IMR-90 (cell line): ENCODE results near the gene ATP10B. TPM values are rescaled to one million over a fixed set of nuclear protein-coding genes. Genes with fewer than 3 reads are reported as not detected.

Experiments used
- ATAC-seq: fragments of 200-7000 bp; cut with Tn5 transposase; 2 replicates; pipeline ENCODE4 v1.9.1; 2020; ENCODE audit warnings: low read depth, mild to moderate bottlenecking, moderate library complexity
- BruUV-seq: library from RNA; stranded (reverse); fragments of 400-500 nt; replicated peaks from 2 replicates; lab custom pipeline; 2021; lab: Mats Ljungman, UMichigan
- CTCF ChIA-PET: fragments of 300-600 bp; formaldehyde crosslinking; extraction: SDS; loops from one replicate; lab custom pipeline; 2021; ENCODE audit warnings: antibody characterized with exemption; lab: Yijun Ruan, JAX
- POLR2A ChIA-PET: fragments of 300-600 bp; sonication (Branson Sonifier 250); formaldehyde crosslinking; loops from one replicate; lab custom pipeline; 2022; ENCODE audit warnings: antibody characterized with exemption; ENCODE audit not compliant: unreplicated experiment; lab: Charles Lee
- DNase-seq: peaks from one replicate; pipeline ENCODE4 v3.0.0; 2013
- H2AFZ ChIP-seq: replicated peaks from 2 replicates; pipeline ENCODE3; 2013; ENCODE audit warnings: low read length, mild to moderate bottlenecking; ENCODE audit not compliant: poor library complexity
- H2AK5ac ChIP-seq: 2 replicates; pipeline ENCODE4 v1.6.1; 2013; ENCODE audit warnings: low read depth, low read length, inconsistent platforms
- H2AK9ac ChIP-seq: replicated peaks from 2 replicates; pipeline ENCODE3; 2013; ENCODE audit warnings: mild to moderate bottlenecking, low read depth, low read length, moderate library complexity; ENCODE audit not compliant: poor library complexity
- H2BK120ac ChIP-seq: 2 replicates; pipeline ENCODE4 v1.6.1; 2013; ENCODE audit warnings: low read depth, low read length, inconsistent platforms
- H2BK15ac ChIP-seq: 3 replicates; pipeline ENCODE4 v1.6.1; 2013; ENCODE audit warnings: low read depth, low read length, inconsistent platforms
- H2BK20ac ChIP-seq: 2 replicates; pipeline ENCODE4 v1.6.1; 2013; ENCODE audit warnings: low read depth, mild to moderate bottlenecking, inconsistent platforms, low read length, moderate library complexity
- H2BK5ac ChIP-seq: 2 replicates; pipeline ENCODE4 v1.6.1; 2013; ENCODE audit warnings: mild to moderate bottlenecking, low read depth, low read length, inconsistent platforms; ENCODE audit not compliant: poor library complexity, severe bottlenecking
- H3K14ac ChIP-seq: replicated peaks from 2 replicates; pipeline ENCODE4 v1.6.1; 2013; ENCODE audit warnings: low read depth, low read length, inconsistent platforms
- H3K18ac ChIP-seq: 2 replicates; pipeline ENCODE4 v1.6.1; 2013; ENCODE audit warnings: low read depth, low read length, control low read depth
- H3K23ac ChIP-seq: 2 replicates; pipeline ENCODE4 v1.6.1; 2013; ENCODE audit warnings: low read depth, low read length, inconsistent platforms
- H3K27ac ChIP-seq: 2 replicates; pipeline ENCODE4 v1.5.1; 2013; ENCODE audit warnings: mild to moderate bottlenecking, control low read depth, low read length; ENCODE audit not compliant: insufficient read depth
- H3K27me3 ChIP-seq: 2 replicates; pipeline ENCODE4 v1.6.1; 2013; ENCODE audit warnings: low read length; ENCODE audit not compliant: control insufficient read depth, insufficient read depth
- H3K36me3 ChIP-seq: 2 replicates; pipeline ENCODE4 v1.6.1; 2013; ENCODE audit warnings: low read length, mixed read lengths; ENCODE audit not compliant: control insufficient read depth, insufficient read depth
- H3K4ac ChIP-seq: 2 replicates; pipeline ENCODE4 v1.6.1; 2013; ENCODE audit warnings: low read depth, low read length, inconsistent platforms
- H3K4me1 ChIP-seq: 2 replicates; pipeline ENCODE4 v1.6.1; 2013; ENCODE audit warnings: low read length, mixed read lengths; ENCODE audit not compliant: control insufficient read depth, insufficient read depth
- H3K4me2 ChIP-seq: 2 replicates; pipeline ENCODE4 v1.6.1; 2013; ENCODE audit warnings: low read depth, mild to moderate bottlenecking, control low read depth, low read length, moderate library complexity
- H3K4me3 ChIP-seq: 2 replicates; pipeline ENCODE4 v1.5.1; 2013; ENCODE audit warnings: low read depth, mild to moderate bottlenecking, control low read depth, low read length, moderate library complexity; ENCODE audit not compliant: insufficient read depth
- H3K56ac ChIP-seq: 2 replicates; pipeline ENCODE4 v1.6.1; 2013; ENCODE audit warnings: low read length, inconsistent platforms; ENCODE audit not compliant: insufficient read depth; ENCODE audit errors: extremely low read depth
- H3K79me1 ChIP-seq, 2 experiments: 2 replicates each; pipeline ENCODE4 v1.6.1; 2013; ENCODE audit warnings: low read length in 2 of 2, inconsistent platforms in 1 of 2, low read depth in 1 of 2
- H3K9ac ChIP-seq: 2 replicates; pipeline ENCODE4 v1.6.1; 2013; ENCODE audit warnings: low read depth, low read length, control low read depth
- H3K9me1 ChIP-seq: 2 replicates; pipeline ENCODE4 v1.6.1; 2013; ENCODE audit warnings: low read length, inconsistent platforms; ENCODE audit not compliant: insufficient read depth
- H3K9me3 ChIP-seq: 2 replicates; pipeline ENCODE4 v1.6.1; 2013; ENCODE audit warnings: low read length; ENCODE audit not compliant: control insufficient read depth, insufficient read depth
- H4K20me1 ChIP-seq: 2 replicates; pipeline ENCODE4 v1.6.1; 2013; ENCODE audit warnings: low read length, inconsistent platforms; ENCODE audit not compliant: insufficient read depth
- H4K5ac ChIP-seq: 2 replicates; pipeline ENCODE4 v1.6.1; 2013; ENCODE audit warnings: mild to moderate bottlenecking, low read depth, low read length, control low read depth
- H4K8ac ChIP-seq, 2 experiments: 2 replicates each; pipeline ENCODE4 v1.6.1; 2013; ENCODE audit warnings: low read depth in 2 of 2, low read length in 2 of 2, control low read depth in 1 of 2, inconsistent platforms in 1 of 2
- H4K91ac ChIP-seq: 2 replicates; pipeline ENCODE4 v1.6.1; 2013; ENCODE audit warnings: low read depth, low read length, inconsistent platforms; ENCODE audit not compliant: insufficient read depth
- CTCF ChIP-seq: conservative IDR thresholded peaks from 2 replicates; pipeline ENCODE4 v1.5.1; 2012; ENCODE audit warnings: mild to moderate bottlenecking, low read depth, low read length, improper control_type of control experiment
- ELK1 ChIP-seq: fragments of 150-350 bp; IDR thresholded peaks from 2 replicates; pipeline ENCODE4 v1.6.1; 2016; ENCODE audit warnings: low read depth, mild to moderate bottlenecking, low read length, moderate library complexity, borderline replicate concordance
- MAFK ChIP-seq: IDR thresholded peaks from 2 replicates; pipeline ENCODE4 v1.6.1; 2012; ENCODE audit warnings: low read depth, low read length, improper control_type of control experiment
- MXI1 ChIP-seq: IDR thresholded peaks from 2 replicates; pipeline ENCODE4 v1.6.1; 2012; ENCODE audit warnings: low read depth, mild to moderate bottlenecking, low read length, moderate library complexity, borderline replicate concordance
- NFE2L2 ChIP-seq: fragments of 150-350 bp; IDR thresholded peaks from 2 replicates; pipeline ENCODE4 v1.6.1; 2016; ENCODE audit warnings: low read depth, mild to moderate bottlenecking, low read length
- POLR2A ChIP-seq: IDR thresholded peaks from 2 replicates; pipeline ENCODE4 v1.6.1; 2012; ENCODE audit warnings: mild to moderate bottlenecking, low read depth, low read length
- RCOR1 ChIP-seq: IDR thresholded peaks from 2 replicates; pipeline ENCODE4 v1.6.1; 2012; ENCODE audit warnings: mild to moderate bottlenecking, low read length, improper control_type of control experiment; ENCODE audit not compliant: insufficient replicate concordance
- SMC3 ChIP-seq: fragments of 150-350 bp; IDR thresholded peaks from 2 replicates; pipeline ENCODE4 v1.6.1; 2016; ENCODE audit warnings: low read depth, mild to moderate bottlenecking, antibody characterized with exemption, low read length, moderate library complexity
- USF2 ChIP-seq: fragments of 150-350 bp; IDR thresholded peaks from 2 replicates; pipeline ENCODE4 v1.6.1; 2017; ENCODE audit warnings: mild to moderate bottlenecking, antibody characterized with exemption, low read length, low read depth
- WGBS, 2 experiments: methylation state at CpG; one replicate each; pipeline versions ENCODE4 v1.1.5 to v1.1.7; 2013; ENCODE audit warnings: missing lambda C conversion rate in 2 of 2; ENCODE audit not compliant: insufficient read length in 1 of 2; ENCODE audit errors: extremely low coverage in 2 of 2; 5-methylcytosine and 5-hydroxymethylcytosine counted together
- dilution Hi-C: fragments of 300-500 bp; cut with HindIII; formaldehyde crosslinking; loops from one replicate; pipeline ENCODE4 v1.14.3; 2018; ENCODE audit warnings: low sequenced_read_pairs; ENCODE audit not compliant: unreplicated experiment
- in situ Hi-C: fragments of 300-500 bp; cut with MboI; formaldehyde crosslinking; loops from 3 replicates; pipeline ENCODE4 v1.14.3; 2019; ENCODE audit warnings: low sequenced_read_pairs, inconsistent platforms, mixed read lengths
- intact Hi-C: fragments of 100-400 bp; cut with micrococcal nuclease; formaldehyde crosslinking; loops from 2 replicates; pipeline ENCODE4 v1.10.0; 2022
- polyA plus RNA-seq, 3 experiments: library from polyadenylated mRNA; depleted of rRNA; stranded (reverse); fragments of >200 nt; gene quantifications; 2 replicates each; pipeline ENCODE4 v1.2.3, GENCODE V29; 2012; ENCODE audit warnings: low replicate concordance in 1 of 3
- total RNA-seq: library from RNA; depleted of rRNA; stranded (reverse); fragments of >200 nt; gene quantifications from 2 replicates; pipeline ENCODE4 v1.2.3, GENCODE V29; 2012

The ATP10B gene
- total and polyA plus RNA-seq, 2 of the 4 experiments (the other 2 are of a cell fraction): not detected

- H3K79me1 ChIP-seq: no peaks in the 10 kb centered on the region
- H3K56ac ChIP-seq: no peak overlapping the region
- H3K4me1 ChIP-seq: no peaks in the 10 kb centered on the region
- no peaks in the 10 kb centered on the region for H3K27me3 ChIP-seq
- H3K18ac ChIP-seq: no peak overlapping the region
- DNase-seq: no peak
- H2BK15ac ChIP-seq: no peak overlapping the region
- H2BK120ac ChIP-seq: no peak overlapping the region
- H2AFZ ChIP-seq: no peak overlapping the region
- no peak overlapping the region for H4K91ac ChIP-seq
- no peak overlapping the region for H3K14ac ChIP-seq
- no CpG with 5 or more reads among the region's 4 CpGs for WGBS, 2 experiments
- no peak overlapping the region for H4K5ac ChIP-seq
- H3K4ac ChIP-seq: no peak overlapping the region
- no peak for TF ChIP-seq RCOR1
- no peak for TF ChIP-seq MAFK
- no peak for TF ChIP-seq POLR2A
- no peak for TF ChIP-seq CTCF
- no peak for TF ChIP-seq USF2
- TF ChIP-seq SMC3: no peak
- TF ChIP-seq MXI1: no peak
- TF ChIP-seq ELK1: no peak
- no peak for TF ChIP-seq NFE2L2
- in situ Hi-C loops: no loop called here
- no peaks in the 10 kb centered on the region for H4K20me1 ChIP-seq
- no peak overlapping the region for H3K4me3 ChIP-seq
- no peak overlapping the region for H3K4me2 ChIP-seq
- dilution Hi-C loops: no loop called here
- H2AK9ac ChIP-seq: no peak overlapping the region
- H3K36me3 ChIP-seq: no peaks in the 10 kb centered on the region
- H3K9me3 ChIP-seq: peaks cover 18% of the 10 kb centered on the region
- no TSS peak for BruUV-seq
- H3K9me1 ChIP-seq: no peaks in the 10 kb centered on the region
- ATAC-seq: no peak
- H2BK5ac ChIP-seq: no peak overlapping the region
- POLR2A ChIA-PET: no interaction called here
- H3K27ac ChIP-seq: no peak overlapping the region
- no peak overlapping the region for H4K8ac ChIP-seq
- no peak overlapping the region for H3K9ac ChIP-seq
- no peak overlapping the region for H3K23ac ChIP-seq
- intact Hi-C loops: no loop called here
- no peak overlapping the region for H2BK20ac ChIP-seq
- no peak overlapping the region for H2AK5ac ChIP-seq
- CTCF ChIA-PET: no interaction called here
Measured at GRCh38 chr5:160799184-160799583, 52.8 kb downstream of the ATP10B start.
